GM19463 (cell line): ENCODE data around the gene MT1A.
A peak's percentile ranks its signal among the peaks of the same experiment; 100 is the strongest.

Experiments used
- ATAC-seq: cut with Tn5 transposase; IDR thresholded peaks from one replicate; pipeline ENCODE4 v1.9.1; 2021; ENCODE audit warnings: mild to moderate bottlenecking, moderate library complexity; ENCODE audit not compliant: unreplicated experiment

MT1A gene

DNA sequence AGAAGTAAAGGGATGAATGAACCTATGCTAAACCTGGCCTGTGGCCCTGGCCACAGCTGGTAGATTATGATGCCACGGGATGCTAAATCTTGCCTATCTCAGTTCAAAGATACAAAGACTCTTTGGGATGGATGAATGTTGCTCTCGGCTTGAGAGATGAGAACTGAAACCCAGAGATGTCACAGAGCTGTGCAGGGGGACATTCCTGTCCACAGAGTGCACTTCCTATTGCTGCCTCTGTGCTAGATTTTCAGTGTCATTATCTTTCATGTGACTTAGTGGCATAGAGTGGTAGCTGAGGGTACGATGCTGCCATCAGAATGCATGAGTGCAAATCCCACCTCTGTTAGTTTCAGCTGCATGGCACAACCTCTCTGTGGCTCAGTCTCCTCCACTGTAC, 8.3 kb upstream of the MT1A start:
- ATAC-seq: peak; percentile 69

GRCh38 chr16:56631197-56631596, 7.3 kb upstream of the MT1A start:
- no peak for ATAC-seq

GRCh38 chr16:56631832-56632155, 6.7 kb upstream of the MT1A start:
- ATAC-seq: no peak

GRCh38 chr16:56632156-56632847, 6.2 kb upstream of the MT1A start, which contains the start of gene MT1M:
TSS of gene MT1M (plus strand) at chr16:56632659. CDS start at chr16:56632732, 73 bp downstream.
- no peak for ATAC-seq

DNA sequence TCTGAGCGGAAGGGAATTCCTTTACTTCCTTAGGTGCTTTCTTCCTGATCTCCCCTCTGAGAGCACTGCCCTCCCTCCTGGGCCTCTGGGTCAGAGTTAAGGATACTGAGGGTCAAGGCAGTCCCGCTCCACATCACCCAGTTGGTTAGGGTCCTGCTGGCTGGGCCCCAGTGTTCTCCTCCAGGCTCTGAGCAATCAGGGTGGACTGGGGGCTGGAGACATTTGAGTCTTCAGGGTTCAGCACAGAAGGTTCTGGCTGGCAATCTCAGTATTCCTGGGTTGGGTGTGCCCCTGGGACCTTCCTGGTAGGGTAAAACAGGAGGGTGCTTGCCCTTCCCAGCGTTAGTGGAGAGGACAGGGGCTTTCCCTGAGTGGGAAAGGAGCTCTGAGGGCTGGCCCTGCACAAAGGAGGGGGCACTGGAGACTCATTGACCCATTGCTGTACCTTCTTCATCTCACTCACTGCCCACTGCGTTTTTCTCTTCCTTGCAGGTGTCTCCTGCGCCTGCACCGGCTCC, 5.6 kb upstream of the MT1A start:
- ATAC-seq: no peak

GRCh38 chr16:56633535-56633934, 4.9 kb upstream of the MT1A start:
- ATAC-seq: no peak

GRCh38 chr16:56634715-56635440, 3.6 kb upstream of the MT1A start:
- ATAC-seq: no peak

DNA sequence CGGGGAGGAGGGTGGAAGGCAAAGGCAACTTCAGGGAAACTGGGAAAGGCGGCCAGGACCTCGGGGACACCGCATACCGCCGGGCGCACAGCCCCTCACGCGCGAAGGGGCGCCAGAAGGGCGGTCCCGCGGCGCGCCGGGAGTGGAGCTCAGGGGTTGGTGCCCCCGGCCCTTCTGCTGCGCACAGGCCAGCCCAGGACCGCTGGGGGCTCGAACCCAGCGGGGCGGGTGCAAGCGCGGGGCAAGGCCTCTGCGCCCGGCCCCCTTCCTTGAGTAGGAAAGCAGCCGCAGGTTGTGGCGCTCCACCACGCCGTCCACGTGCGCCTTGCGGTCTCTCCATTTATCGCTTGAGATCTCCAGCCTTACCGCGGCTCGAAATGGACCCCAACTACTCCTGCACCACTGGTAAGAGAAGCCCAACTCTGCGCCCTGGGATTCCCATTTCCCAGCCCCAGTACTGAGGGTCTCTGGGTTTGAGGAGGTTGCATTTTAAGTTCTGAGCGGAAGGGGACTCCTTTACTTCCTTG, 3.0 kb upstream of the MT1A start:
- no peak for ATAC-seq

- ATAC-seq: no peak
Measured at GRCh38 chr16:56636616-56637413, 1.7 kb upstream of the MT1A start.

DNA sequence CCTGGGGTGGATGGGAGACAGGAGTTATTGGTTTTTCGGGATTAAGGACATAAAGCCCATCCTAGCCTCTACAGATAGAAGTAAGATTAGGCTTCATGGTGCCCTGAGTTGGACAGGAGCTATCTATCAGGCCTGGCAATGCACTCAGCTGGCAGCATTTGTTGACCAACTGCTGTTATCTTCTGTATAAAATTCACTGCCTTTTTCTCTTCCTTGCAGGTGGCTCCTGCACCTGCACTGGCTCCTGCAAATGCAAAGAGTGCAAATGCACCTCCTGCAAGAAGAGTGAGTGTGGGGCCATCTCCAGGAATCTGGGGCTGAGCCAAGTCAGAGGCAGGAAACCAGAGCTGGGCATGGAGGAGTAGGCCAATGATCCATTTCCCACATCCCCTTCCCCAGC, 579 bp downstream of the MT1A start:
- no peak for ATAC-seq

DNA sequence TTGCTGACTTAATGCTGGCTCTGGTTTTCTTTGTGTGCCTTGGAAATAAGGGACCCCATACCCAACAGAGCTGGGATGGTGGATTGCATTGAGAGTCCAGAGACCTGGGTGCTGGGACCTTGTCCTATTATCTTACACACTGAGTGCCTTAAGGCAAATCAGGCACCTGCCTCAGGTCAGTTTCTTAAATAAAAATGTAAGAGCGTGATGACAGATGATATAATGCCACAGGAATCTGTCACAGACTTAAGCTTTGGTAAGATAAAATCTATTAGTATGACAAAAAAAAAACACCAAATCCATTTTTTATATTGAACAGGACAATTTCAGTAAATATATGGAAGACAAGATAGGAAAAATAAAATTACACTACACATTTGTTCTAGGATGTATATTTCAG, 1.6 kb downstream of the MT1A start:
- no peak for ATAC-seq

- ATAC-seq: no peak
Measured at GRCh38 chr16:56641166-56641565, 2.7 kb downstream of the MT1A start.

- peak; percentile 95 for ATAC-seq
Measured at GRCh38 chr16:56643080-56643778, 4.8 kb downstream of the MT1A start.

DNA sequence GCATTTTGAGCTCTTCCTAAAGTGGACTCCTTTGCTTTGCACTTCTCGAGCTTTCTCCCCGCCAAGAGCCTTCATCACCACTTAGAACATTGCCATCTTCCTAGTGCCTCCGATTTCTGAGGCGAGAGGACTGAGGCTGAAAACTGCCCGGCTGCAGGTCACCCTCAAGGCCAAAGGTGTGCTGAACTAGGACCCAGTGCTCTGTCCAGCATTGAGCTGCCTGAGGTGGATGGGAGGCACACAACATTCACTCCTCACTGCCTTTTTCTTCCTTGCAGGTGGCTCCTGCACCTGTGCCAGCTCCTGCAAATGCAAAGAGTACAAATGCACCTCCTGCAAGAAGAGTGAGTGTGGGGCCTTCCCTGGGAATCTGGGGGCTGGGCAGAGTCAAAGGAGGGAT, 5.4 kb downstream of the MT1A start:
- no peak for ATAC-seq

DNA sequence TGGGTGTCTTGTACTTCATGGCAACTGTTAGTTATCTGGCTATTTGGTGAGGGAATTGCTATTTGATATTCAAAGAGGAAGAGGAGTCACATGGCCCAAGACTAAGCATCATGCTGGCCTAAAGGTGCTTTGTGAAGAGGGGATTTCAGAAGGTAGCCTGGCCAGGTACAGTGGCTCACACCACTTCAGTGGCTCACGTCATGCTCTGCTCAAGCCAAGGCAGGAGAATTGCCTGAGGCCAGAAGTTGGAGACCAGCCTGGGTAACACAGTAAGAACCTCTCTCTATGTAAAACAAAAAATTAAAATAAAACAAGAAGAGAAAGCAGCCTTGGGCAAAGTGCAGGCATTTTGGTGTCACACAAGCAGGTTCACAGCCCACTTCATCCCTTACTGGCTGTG, 6.8 kb downstream of the MT1A start:
- ATAC-seq: no peak

- no peak for ATAC-seq
Measured at GRCh38 chr16:56645838-56646237, 7.4 kb downstream of the MT1A start.

- no peak for ATAC-seq
Measured at GRCh38 chr16:56647641-56648431, 9.4 kb downstream of the MT1A start.

GRCh38 chr16:56649271-56649670, 10.8 kb downstream of the MT1A start:
- no peak for ATAC-seq

DNA sequence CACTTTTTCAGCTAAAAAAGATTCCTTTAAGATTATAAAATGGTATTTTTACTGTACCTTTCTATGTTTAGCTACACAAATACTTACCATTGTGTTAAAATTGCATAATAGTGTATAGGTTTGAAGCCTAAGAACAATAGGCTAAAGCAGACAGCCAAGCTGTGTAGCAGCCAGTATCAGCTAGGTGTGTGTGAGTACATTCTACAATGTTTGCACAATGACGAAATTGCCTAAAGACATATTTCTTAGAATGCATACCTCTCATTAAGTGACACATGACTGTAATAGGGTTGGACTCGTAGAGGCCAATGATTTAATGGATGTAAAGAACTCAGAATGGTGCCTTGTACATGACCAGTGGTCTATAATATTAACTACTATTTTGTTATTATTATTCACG, 11.4 kb downstream of the MT1A start:
- no peak for ATAC-seq

DNA sequence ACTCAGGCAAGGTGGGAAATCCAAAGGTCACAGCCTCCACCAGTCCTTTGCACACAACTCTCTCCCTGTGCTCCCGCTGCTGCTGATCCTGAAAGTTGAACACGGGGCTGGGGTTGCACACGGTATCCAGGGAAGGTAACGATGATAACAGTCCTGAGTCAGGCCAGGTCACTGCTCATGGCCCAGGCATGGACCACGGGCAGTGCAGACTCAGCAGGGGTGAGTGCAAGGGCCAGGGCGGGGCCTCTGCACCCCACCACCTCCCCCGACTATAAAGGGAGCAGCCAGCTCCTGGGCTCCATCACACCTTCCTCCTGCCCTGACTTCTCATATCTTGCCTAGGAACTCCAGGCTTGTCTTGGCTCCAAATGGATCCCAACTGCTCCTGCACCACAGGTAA, 13.1 kb downstream of the MT1A start, which contains the start of gene MT1B:
Gene MT1B, plus strand, starts transcription at position 301 of the 400 bp plus-strand sequence. Its CDS starts 68 bp downstream, at position 369.
- ATAC-seq: no peak
